Activated CD4-positive, alpha-beta T cell treated with anti-CD3 and anti-CD28 coated beads, Interleukin-2, amount 50 U/mL, for 24 hours (primary cell): ENCODE measurements around the gene PRDM1.
A peak's percentile ranks its signal among the peaks of the same experiment; 100 is the strongest.

Experiments
- DNase-seq, 2 donors: peaks; one replicate each; pipeline ENCODE4 v3.0.0-alpha.2; 2020; ENCODE audit warnings: low read depth in 1 of 2, low spot score in 1 of 2

The PRDM1 gene

GRCh38 chr6:106114492-106114891, 28.4 kb downstream of the PRDM1 start:
- DNase-seq, result peak in 1 of 2 donors; percentile 52

DNA sequence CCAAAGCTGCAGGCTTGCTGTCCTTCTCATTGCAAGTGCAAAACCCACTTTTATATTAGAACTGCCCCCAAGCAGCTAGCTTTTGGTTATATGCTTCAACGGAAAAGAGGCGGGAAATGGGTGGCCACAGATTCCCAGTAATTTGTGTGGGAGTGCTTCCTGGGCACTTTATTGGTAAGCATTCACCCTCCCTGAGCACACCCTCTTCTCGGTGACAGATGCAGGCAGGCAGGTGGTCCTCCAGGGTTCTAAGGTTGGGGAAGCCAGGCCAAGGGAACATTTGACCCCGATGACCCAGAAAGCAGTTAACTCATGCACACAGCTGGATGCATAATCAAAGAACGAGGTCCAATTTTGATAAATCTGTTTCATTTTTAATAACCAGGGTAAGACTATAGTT, 29.1 kb downstream of the PRDM1 start:
- DNase-seq, result no peak

DNA sequence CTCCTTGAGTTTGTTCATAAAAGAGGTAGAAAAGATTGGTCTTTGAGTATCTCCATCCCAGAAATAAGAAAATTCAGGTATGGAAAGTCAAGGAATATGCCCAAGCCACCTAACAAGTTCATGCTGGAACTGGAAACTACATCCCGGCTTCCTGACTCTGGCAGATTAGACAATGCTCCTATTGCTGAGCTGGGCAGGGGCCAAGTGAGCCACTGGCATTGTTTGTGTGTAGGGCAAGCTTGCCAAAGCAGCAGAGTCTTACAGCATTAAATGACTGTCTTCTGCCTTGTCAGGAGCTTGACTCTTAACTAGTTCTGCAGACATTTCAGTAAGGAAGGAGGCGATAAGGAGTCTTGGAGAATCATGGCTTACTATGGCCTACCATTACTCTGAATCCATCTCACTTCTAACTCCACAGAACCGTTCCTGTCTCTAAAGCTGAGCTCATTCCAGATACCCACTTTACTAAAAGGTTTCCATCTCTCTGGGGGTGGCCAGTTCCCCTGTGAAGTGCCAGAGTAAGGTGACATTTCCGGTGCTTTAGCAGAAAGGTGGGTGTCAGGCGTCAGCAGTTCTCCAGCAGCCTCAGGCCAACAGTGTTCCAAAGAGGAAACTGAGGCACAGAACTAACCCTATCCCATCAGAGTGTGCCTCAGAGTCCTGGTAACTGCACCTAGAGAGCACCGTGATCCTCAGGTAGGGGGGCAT, 30.1 kb downstream of the PRDM1 start:
- no peak for DNase-seq

DNA sequence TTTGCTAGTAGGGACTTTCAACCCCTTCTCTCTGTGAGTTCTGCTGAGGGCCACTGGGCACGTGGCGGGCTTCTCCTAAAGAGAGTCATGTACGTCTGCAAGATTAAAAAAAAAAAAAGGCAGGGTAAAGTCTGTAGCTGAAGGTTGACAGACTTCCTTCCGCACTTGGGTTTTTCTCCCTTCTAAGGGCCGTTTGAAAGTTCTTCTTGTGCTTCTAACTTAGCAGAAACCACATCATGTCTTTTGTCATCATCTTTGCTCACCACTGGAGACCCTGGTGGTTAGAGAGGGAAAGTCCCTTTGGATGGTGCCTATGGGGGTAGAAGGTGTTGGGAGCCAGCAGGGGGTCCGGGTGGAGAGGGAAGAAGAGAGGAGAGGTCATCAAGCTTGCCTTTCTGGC, 31.4 kb downstream of the PRDM1 start:
- DNase-seq, result peak in 1 of 2 donors; percentile 27

DNA sequence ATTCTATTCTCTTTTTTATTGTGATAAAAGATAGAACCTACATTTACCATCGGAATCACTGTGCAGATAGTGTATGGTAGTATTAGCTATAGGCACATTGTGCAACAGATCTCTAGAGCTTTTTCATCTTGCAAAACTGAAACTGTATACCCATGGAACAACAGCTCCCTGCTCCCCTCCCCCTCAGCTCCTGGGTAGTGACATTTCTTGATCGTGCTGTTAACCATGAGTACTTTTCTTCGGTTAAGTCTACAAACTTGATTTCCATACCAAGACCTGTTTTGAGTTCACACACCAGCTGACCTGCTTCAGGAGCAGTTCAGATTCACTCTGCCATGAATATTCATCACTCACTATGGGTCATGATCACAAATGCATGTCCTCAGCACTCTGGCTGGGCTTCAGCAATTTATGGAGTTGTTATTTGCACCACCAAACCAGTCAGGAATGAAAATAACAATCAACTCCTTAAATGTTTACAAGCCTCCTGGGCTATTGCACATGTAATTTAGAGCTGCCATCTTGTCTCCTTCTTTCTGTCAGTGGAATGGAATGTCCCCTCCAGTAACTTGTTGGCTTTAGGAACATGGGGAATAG, 32.8 kb downstream of the PRDM1 start:
- DNase-seq, result no peak

DNA sequence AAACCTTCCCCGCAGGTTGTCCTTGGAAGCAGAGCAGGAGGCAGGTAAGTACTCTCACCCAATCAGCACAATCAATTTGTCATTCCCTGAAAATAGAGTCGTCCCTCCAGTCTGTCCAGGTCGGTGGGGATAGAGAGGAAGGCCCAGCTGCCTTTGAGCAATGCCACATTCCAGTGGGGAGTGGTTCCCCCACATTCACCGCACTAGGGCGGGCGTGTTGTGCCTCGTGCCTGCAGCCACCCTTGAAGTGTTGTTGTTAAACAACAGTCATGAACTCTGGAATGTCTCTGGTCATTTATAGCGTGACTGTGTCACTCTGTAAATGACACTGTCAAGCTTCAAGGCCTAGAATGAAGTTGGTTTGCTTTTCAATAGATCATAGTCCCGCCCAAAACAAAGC, 33.4 kb downstream of the PRDM1 start:
- DNase-seq, result no peak

- no peak for DNase-seq
Observed at GRCh38 chr6:106120006-106120405, 33.9 kb downstream of the PRDM1 start.

GRCh38 chr6:106120406-106120805, 34.3 kb downstream of the PRDM1 start:
- no peak for DNase-seq

DNA sequence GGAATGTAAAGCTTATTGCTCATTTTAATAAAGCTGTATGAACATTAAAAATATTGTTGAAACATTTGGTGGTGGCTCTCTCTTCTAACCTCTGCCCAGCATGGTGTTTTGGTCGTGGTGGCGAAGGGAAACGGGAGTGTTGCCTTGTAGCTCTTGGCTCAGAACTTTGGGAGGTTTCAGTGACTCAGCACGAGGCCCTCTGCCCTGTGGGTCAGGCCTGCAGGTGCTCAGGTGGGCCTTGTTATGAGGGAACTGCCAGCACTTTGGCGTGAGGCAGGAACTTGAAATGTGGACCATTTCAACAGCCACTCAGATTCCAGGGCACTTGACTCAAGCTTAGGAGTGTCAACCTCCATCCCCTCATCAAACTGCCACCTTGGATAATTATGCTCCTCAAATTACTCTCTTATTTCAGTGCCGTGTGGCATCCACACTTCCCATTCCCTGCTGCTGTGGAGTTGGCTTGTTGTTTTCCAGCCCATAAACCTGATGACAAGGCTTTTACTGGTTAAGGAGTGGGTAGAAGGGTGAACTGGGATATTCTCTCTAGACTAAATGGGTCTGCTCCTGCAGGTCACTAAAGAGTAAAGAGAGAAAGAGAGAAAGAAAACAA, 36.3 kb downstream of the PRDM1 start:
- no peak for DNase-seq

DNA sequence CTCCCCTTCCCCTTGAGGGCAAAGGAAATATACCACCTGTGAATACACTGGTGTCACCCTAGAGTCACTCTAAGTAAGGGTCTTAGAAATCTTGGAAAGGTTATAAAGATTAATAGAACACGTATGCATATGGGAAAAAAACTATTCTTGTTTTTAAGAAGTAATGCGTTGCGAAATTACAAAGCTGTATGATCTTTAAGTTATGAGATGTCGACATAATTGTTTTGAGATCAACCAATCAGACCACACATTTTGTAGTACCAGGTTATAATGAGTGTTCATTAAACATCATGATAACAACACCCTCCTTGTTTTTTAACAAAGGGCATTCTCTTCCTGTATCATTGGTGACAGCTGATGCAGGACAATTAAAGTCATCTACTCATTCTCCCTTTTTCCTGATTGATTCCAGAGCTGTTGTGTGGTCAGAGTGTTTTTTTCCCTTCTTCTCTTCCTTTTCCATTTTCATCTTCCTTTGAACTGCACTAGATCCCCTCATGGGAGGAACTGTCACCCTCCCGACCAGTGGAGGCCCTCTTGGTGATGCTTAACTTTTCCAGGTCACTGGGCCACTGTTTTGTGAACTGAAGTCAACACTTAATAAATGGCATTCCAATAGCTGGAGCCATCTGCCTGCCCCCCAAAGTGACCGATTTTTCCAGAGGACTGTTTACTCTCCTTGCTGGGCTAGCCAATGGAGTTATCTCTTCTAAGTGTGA, 37.0 kb downstream of the PRDM1 start:
- no peak for DNase-seq

DNA sequence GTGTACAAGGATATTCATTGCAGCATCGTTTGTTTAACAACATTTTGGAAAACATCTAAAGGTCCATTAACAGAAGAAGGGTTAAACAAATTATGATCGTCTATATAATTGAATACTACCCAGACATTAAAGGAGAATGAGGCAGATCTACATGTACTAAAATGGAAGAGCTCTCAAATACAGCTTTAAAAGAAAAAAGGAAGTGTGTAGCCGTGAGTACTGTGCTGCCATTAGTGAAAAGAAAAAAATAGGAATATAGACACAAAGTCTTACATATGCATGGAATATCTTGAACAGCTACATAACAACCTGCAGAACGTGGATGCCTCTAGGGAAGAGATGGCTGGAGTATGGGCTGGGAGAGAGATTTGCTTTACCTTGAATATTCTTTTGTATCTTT, 37.9 kb downstream of the PRDM1 start:
- DNase-seq, result no peak

GRCh38 chr6:106124437-106125430, 38.6 kb downstream of the PRDM1 start:
- no peak for DNase-seq

DNA sequence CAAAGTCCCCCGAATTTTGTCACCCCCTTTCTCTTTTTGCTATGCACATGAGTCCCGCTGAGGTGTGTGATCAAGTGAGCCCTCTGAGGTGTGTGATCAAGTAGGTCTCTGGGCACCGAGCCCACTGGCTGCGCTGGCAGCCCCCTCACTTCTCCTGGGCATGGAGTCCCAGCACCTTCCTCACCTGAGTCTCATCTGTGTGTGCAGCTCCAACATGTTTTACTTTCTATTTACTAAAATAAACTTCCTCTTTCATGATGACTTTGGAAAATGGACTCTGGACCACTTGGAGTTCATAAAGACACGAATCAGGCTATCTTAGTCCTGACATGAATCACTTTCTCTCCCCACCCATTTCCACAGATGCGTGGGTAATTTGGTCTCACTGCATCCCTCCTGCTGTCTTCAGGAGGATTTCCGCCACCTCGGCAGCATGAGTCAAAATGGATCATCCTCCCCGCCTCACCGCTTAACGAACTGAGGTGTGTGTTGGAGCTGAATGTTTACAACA, 39.8 kb downstream of the PRDM1 start:
- no peak for DNase-seq

- no peak for DNase-seq
Observed at GRCh38 chr6:106126482-106126881, 40.3 kb downstream of the PRDM1 start.

- no peak for DNase-seq
Observed at GRCh38 chr6:106128981-106129781, 43.0 kb downstream of the PRDM1 start.

DNA sequence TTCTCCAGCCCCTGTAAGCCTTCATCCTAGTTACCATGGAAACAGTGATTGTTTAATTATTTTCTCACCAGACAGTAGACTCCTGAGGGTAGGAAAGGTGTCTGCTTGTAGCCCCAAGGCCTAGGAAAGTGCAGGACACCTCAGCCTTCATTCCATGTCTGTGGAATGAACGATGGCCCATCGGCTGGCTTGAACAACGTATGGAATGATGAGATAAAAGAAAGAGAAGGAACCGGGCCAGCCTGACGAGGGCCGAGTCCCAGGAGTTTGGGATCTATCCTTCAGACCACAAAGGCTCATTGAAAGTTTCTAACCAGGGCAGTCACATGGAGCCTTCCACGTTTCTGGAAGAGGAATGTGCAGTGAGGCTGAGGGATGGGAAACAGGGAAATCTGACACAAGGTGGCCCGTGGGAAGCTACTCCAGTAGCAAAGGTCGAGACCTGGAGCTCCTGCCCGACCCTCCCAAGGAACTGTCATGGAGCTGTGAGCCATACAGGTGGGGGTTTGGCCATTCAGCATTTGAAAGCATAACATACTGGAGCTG, 46.1 kb downstream of the PRDM1 start:
- no peak for DNase-seq

DNA sequence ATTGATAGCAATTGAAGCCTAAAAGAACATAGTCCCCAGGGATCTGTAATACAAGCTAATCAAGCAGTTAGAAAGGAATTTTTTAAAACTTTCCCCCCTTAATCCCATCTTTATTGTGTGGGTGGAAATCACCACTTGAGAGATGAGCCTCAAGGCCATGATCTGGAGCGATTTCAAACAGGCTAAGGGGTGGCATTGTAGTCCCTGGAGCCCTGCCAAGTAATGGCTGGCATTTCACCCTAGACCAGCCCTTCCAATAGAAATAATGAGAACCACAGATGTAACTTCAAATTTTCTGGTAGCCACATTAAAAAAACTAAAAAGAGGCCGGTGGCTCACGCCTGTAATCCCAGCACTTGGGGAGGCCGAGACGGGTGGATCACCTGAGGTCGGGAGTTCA, 46.9 kb downstream of the PRDM1 start:
- DNase-seq, result no peak

GRCh38 chr6:106134087-106134770, 48.1 kb downstream of the PRDM1 start:
- DNase-seq, result no peak
